ENCODE measurements around the gene KLF11.
A peak's percentile ranks its signal among the peaks of the same experiment; 100 is the strongest.

Gene KLF11

GRCh38 chr2:10079870-10080535 is 36.7 kb downstream of the KLF11 start, which contains the start of gene CYS1:
CYS1 (minus strand) TSS chr2:10080411; CDS start chr2:10080223, 188 bp downstream.
- peak within 1 kb of the TSS; percentile 36 for H3K4me3 ChIP-seq (replicated peaks; ENCODE audit: low read depth, low read length)
- no peak for TF ChIP-seq CTCF (IDR thresholded peaks at IDR 0.05; ENCODE audit: low read length, missing control alignments)
- no peak for DNase-seq (ENCODE audit: low read depth)

- TF ChIP-seq CTCF (IDR thresholded peaks at IDR 0.05; ENCODE audit: low read length, missing control alignments): no peak
- DNase-seq (ENCODE audit: low read depth): no peak
- H3K4me3 ChIP-seq (replicated peaks; ENCODE audit: low read depth, low read length): no peak overlapping the region
Measured at GRCh38 chr2:10080536-10081304, 37.4 kb downstream of the KLF11 start.

- TF ChIP-seq CTCF (IDR thresholded peaks at IDR 0.05; ENCODE audit: low read length, missing control alignments): no peak
- H3K4me3 ChIP-seq (replicated peaks; ENCODE audit: low read depth, low read length): no peak overlapping the region
- no peak for DNase-seq (ENCODE audit: low read depth)
Measured at GRCh38 chr2:10083046-10083445, 39.7 kb downstream of the KLF11 start.

GRCh38 chr2:10083692-10084211 is 40.4 kb downstream of the KLF11 start:
- TF ChIP-seq CTCF (IDR thresholded peaks at IDR 0.05; ENCODE audit: low read length, missing control alignments): no peak
- H3K4me3 ChIP-seq (replicated peaks; ENCODE audit: low read depth, low read length): no peak overlapping the region
- DNase-seq (ENCODE audit: low read depth): no peak

GRCh38 chr2:10084223-10084865 is 41.0 kb downstream of the KLF11 start:
- no peak overlapping the region for H3K4me3 ChIP-seq (replicated peaks; ENCODE audit: low read depth, low read length)
- DNase-seq (ENCODE audit: low read depth): no peak
- no peak for TF ChIP-seq CTCF (IDR thresholded peaks at IDR 0.05; ENCODE audit: low read length, missing control alignments)

- no peak for DNase-seq (ENCODE audit: low read depth)
- H3K4me3 ChIP-seq (replicated peaks; ENCODE audit: low read depth, low read length): no peak overlapping the region
- TF ChIP-seq CTCF (IDR thresholded peaks at IDR 0.05; ENCODE audit: low read length, missing control alignments): no peak
Measured at GRCh38 chr2:10085043-10085667, 41.8 kb downstream of the KLF11 start.

Measured in fibroblast of pulmonary artery (primary cell).